ENCODE results near the gene MYG1. TPM values are rescaled to one million over a fixed set of nuclear protein-coding genes. Genes with fewer than 3 reads are reported as not detected.

The MYG1 gene
- total RNA-seq, 1 experiment from 2014 or later = 104 TPM

GRCh38 chr12:53288322-53288721, 11.2 kb upstream of the MYG1 start:
- no peak overlapping the region for H3K4me3 ChIP-seq (replicated peaks in 1 of 2; ENCODE audit: low read depth in 1 of 2, low read length in 2 of 2)
- BruUV-seq (replicated peaks) = no TSS peak
- no peaks in the 10 kb centered on the region for H3K27me3 ChIP-seq (ENCODE audit: insufficient read depth, low read length)
- no peaks in the 10 kb centered on the region for H4K20me1 ChIP-seq (ENCODE audit: insufficient read depth)
- ATAC-seq = no peak
- CTCF ChIA-PET = interaction anchor here (1.1 to 3.0 kb wide), 2 partner anchors 74 to 78 kb away, joined by 3 to 34 read pairs; no protein-coding TSS in a partner anchor
- no peak for DNase-seq (ENCODE audit: low read depth, low spot score)
- RAD21 ChIA-PET (ENCODE audit: low non-redundant PET in 1 of 2, low total read pairs in 2 of 2, uncharacterized antibody in 2 of 2, unreplicated experiment in 2 of 2) = no interaction called here
- TF ChIP-seq TCF7L2 (IDR thresholded peaks at IDR 0.05; ENCODE audit: borderline replicate concordance, extremely low read depth, insufficient read depth, insufficient read length) = no peak
- no peak for TF ChIP-seq SRF (IDR thresholded peaks at IDR 0.05; ENCODE audit: low read depth)
- TF ChIP-seq POLR2A (IDR thresholded peaks at IDR 0.05; ENCODE audit: borderline replicate concordance, extremely low read depth, insufficient read depth, insufficient read length) = no peak
- no peak for TF ChIP-seq SP1 (IDR thresholded peaks at IDR 0.05; ENCODE audit: low read depth)
- TF ChIP-seq, protein P1, sequence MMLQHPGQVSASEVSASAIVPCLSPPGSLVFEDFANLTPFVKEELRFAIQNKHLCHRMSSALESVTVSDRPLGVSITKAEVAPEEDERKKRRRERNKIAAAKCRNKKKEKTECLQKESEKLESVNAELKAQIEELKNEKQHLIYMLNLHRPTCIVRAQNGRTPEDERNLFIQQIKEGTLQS (IDR thresholded peaks at IDR 0.05) = no peak
- TF ChIP-seq JUND (IDR thresholded peaks at IDR 0.05) = no peak
- no peak for TF ChIP-seq FOSL1 (IDR thresholded peaks at IDR 0.05; ENCODE audit: low read depth)
- TF ChIP-seq RAD21 (IDR thresholded peaks at IDR 0.05; ENCODE audit: low read depth) = no peak
- no peak for TF ChIP-seq CEBPB (IDR thresholded peaks at IDR 0.05; ENCODE audit: low read depth)
- no peak for TF ChIP-seq CTCF (IDR thresholded peaks at IDR 0.05 in 2 of 3, conservative IDR thresholded peaks at IDR 0.05 in 1 of 3; ENCODE audit: borderline replicate concordance in 1 of 3, insufficient read depth in 1 of 3, low read depth in 2 of 3, low read length in 2 of 3)
- no peak for TF ChIP-seq YY1 (IDR thresholded peaks at IDR 0.05; ENCODE audit: extremely low read depth, insufficient replicate concordance, low read depth, low read length)
- no peak for TF ChIP-seq ZNF274 (IDR thresholded peaks at IDR 0.05; ENCODE audit: low read depth, low read length)
- no peak for TF ChIP-seq POLR2AphosphoS5 (IDR thresholded peaks at IDR 0.05; ENCODE audit: low read depth, low read length)
- TF ChIP-seq ELF1 (IDR thresholded peaks at IDR 0.05; ENCODE audit: borderline replicate concordance, low read depth) = no peak
- no peak for TF ChIP-seq EGR1 (IDR thresholded peaks at IDR 0.05; ENCODE audit: low read depth)
- TF ChIP-seq SIN3A (IDR thresholded peaks at IDR 0.05; ENCODE audit: low read depth) = no peak
- H2AFZ ChIP-seq (ENCODE audit: low read depth, low read length, poor library complexity, severe bottlenecking) = no peak overlapping the region
- intact Hi-C loops (cut with micrococcal nuclease) = loop anchor here (10.0 kb wide), 1 partner anchor 224 kb away; no protein-coding TSS in a partner anchor
- H3K27ac ChIP-seq (ENCODE audit: low read depth, low read length) = no peak overlapping the region
- H3K79me2 ChIP-seq (ENCODE audit: insufficient read depth, low read length) = no peaks in the 10 kb centered on the region
- H3K9ac ChIP-seq (ENCODE audit: low read length) = no peak overlapping the region
- H3K9me2 ChIP-seq (ENCODE audit: insufficient read depth) = no peaks in the 10 kb centered on the region
- no peaks in the 10 kb centered on the region for H3K4me1 ChIP-seq (ENCODE audit: control insufficient read depth in 1 of 2, insufficient read depth in 2 of 2, low read length in 2 of 2)
- H3K4me2 ChIP-seq (ENCODE audit: low read length) = no peak overlapping the region
- H3K9me3 ChIP-seq (ENCODE audit: control insufficient read depth in 1 of 2, insufficient read depth in 1 of 2, low read depth in 1 of 2, low read length in 2 of 2) = no peaks in the 10 kb centered on the region
- peaks cover 42 to 50% of the 10 kb centered on the region in 2 experiments for H3K36me3 ChIP-seq (ENCODE audit: control insufficient read depth in 1 of 2, insufficient read depth in 2 of 2, low read length in 2 of 2)
- POLR2A ChIA-PET = no interaction called here
